22Rv1 (cell line): Measurements from ENCODE around the gene NAT10.

Experiments used
- ZFX ChIP-seq: fragments of 450-650 bp; IDR thresholded peaks from 2 replicates; pipeline ENCODE4 v1.6.1; 2017; ENCODE audit warnings: antibody characterized with exemption, borderline replicate concordance
- TF ChIP-seq, protein P1 (sequence below): fragments of 450-650 bp; IDR thresholded peaks from 2 replicates; pipeline ENCODE4 v1.5.1; 2017; ENCODE audit warnings: mild to moderate bottlenecking

- TF ChIP-seq, protein P1, sequence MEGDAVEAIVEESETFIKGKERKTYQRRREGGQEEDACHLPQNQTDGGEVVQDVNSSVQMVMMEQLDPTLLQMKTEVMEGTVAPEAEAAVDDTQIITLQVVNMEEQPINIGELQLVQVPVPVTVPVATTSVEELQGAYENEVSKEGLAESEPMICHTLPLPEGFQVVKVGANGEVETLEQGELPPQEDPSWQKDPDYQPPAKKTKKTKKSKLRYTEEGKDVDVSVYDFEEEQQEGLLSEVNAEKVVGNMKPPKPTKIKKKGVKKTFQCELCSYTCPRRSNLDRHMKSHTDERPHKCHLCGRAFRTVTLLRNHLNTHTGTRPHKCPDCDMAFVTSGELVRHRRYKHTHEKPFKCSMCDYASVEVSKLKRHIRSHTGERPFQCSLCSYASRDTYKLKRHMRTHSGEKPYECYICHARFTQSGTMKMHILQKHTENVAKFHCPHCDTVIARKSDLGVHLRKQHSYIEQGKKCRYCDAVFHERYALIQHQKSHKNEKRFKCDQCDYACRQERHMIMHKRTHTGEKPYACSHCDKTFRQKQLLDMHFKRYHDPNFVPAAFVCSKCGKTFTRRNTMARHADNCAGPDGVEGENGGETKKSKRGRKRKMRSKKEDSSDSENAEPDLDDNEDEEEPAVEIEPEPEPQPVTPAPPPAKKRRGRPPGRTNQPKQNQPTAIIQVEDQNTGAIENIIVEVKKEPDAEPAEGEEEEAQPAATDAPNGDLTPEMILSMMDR = no peak
- no peak for TF ChIP-seq ZFX
These were observed 71.4 kb downstream of the NAT10 start for GRCh38 chr11:34176751-34177209.
